ENCODE data around the gene GPAT3. TPM values are rescaled to one million over a fixed set of nuclear protein-coding genes. Genes with fewer than 3 reads are reported as not detected.

Gene GPAT3
- total RNA-seq, 1 donor from 2014 or later: 0.17 TPM

DNA sequence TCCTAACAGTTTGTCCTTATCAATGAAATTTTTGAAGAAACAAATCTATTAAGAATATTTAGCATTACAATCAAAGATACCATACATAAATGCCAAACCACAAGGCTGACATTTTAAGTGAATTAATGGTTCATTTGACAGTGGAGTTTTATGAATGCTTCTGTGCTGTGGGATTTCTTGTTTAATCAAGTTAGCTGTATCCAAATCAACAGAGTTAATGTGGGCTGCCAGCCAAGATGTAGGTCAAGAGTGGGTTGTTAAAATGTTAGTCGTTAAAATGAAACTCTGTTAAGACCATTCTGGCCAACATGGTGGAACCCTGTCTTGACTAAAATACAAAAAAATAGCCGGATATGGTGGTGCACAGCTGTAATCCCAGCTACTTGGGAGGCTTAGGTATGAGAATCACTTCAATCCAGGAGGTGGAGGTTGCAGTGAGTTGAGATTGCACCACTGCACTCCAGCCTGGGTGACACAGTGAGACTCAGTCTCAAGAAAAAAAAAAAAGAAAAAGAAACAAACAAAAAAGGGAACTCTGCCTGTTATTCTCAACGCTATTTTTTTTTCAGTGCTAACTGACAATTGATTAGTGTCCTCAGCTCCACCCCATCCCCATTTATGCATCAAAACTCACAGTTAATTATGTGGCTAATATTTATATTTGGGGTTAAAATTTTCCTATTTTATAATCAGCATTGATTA, 20.2 kb downstream of the GPAT3 start:
- Mint-ChIP-seq H3K36me3 (ENCODE audit: insufficient read depth) (no peaks in the 10 kb centered on the region), H3K4me1 (ENCODE audit: low read depth) (no peaks in the 10 kb centered on the region), H3K9me3 (ENCODE audit: low read depth) (no peaks in the 10 kb centered on the region), H3K4me3 (ENCODE audit: low read depth) (no peak overlapping the region), H3K27ac (no peak overlapping the region), H3K27me3 (no peaks in the 10 kb centered on the region)
- DNase-seq (ENCODE audit: low spot score, unreplicated experiment): no peak
- no peak for TF ChIP-seq CTCF (IDR thresholded peaks at IDR 0.05; ENCODE audit: unreplicated experiment)

DNA sequence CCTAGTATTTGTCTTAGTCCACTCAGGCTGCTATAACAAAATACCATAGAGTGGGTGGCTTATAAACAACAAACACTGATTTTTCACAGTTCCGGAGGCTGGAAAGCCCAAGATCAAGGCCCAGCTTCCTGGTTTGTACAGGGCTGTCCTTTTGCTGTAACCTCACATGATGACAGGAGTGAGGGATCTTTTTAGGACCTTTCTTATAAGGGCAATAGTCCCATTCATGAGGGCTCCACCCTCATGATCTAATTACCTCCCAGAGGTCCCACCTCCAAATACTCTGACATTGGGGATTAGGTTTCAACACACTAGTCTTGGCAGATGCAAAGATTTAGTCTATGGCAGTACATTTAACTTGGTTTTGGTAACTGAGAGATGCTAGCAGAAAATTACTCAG, 20.9 kb downstream of the GPAT3 start:
- Mint-ChIP-seq H3K27ac (no peak overlapping the region), H3K27me3 (no peaks in the 10 kb centered on the region), H3K36me3 (ENCODE audit: insufficient read depth) (no peaks in the 10 kb centered on the region), H3K4me3 (ENCODE audit: low read depth) (no peak overlapping the region), H3K4me1 (ENCODE audit: low read depth) (no peaks in the 10 kb centered on the region), H3K9me3 (ENCODE audit: low read depth) (no peaks in the 10 kb centered on the region)
- no peak for TF ChIP-seq CTCF (IDR thresholded peaks at IDR 0.05; ENCODE audit: unreplicated experiment)
- DNase-seq (ENCODE audit: low spot score, unreplicated experiment): no peak

DNA sequence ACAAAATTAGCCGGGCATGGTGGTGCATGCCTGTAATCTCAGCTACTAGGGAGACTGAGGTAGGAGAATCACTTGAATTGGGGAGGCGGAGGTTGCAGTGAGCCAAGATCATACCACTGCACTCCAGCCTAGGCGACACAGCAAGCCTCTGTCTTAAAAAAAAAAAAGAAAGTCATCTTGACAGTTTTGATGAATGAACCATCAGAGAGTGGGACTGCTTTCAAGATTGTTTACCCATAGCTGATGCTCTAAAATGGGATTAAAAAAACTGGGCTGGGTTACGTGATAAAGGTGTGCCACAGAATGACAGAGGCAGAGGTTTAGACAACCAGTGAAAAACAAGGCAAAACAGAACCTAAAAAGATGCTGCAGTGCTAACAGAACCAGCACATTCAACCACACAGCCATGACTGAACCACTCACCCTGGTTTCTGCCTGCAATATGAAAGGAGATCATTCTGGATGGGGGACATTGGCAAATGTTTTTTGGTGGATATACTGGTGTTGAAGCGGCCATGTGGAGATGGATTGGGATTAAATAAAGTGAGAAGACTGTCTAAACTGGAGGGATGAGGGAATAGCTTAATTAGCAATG, 22.2 kb downstream of the GPAT3 start:
- DNase-seq (ENCODE audit: low spot score, unreplicated experiment): no peak
- Mint-ChIP-seq H3K4me3 (ENCODE audit: low read depth) (no peak overlapping the region), H3K36me3 (ENCODE audit: insufficient read depth) (no peaks in the 10 kb centered on the region), H3K27ac (peak overlapping the region; percentile 5), H3K27me3 (no peaks in the 10 kb centered on the region), H3K4me1 (ENCODE audit: low read depth) (no peaks in the 10 kb centered on the region), H3K9me3 (ENCODE audit: low read depth) (no peaks in the 10 kb centered on the region)
- TF ChIP-seq CTCF (IDR thresholded peaks at IDR 0.05; ENCODE audit: unreplicated experiment): no peak

DNA sequence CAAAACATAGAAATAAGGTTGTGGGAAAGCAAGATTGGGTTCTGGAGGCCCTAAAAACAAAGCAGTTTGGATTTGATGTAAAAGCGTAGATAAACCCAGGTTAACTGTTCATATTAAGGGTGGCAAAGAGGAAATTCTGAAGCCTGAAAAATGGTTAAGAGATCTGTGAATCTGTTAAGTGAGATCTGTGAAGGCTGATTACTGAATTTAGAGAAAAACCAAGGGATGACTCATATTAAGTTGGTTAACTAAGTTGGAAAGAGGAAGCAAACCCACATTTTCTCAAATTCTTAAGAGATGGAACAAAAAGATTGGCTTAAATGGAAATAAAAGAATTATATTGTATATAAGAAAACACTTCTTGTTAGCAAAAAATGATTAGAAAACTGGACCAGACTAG, 22.8 kb downstream of the GPAT3 start:
- TF ChIP-seq CTCF (IDR thresholded peaks at IDR 0.05; ENCODE audit: unreplicated experiment): no peak
- Mint-ChIP-seq H3K4me1 (ENCODE audit: low read depth) (no peaks in the 10 kb centered on the region), H3K9me3 (ENCODE audit: low read depth) (no peaks in the 10 kb centered on the region), H3K27ac (no peak overlapping the region), H3K36me3 (ENCODE audit: insufficient read depth) (no peaks in the 10 kb centered on the region), H3K4me3 (ENCODE audit: low read depth) (no peak overlapping the region), H3K27me3 (no peaks in the 10 kb centered on the region)
- DNase-seq (ENCODE audit: low spot score, unreplicated experiment): no peak

GRCh38 chr4:83560523-83560922, 24.6 kb downstream of the GPAT3 start:
- no peak for TF ChIP-seq CTCF (IDR thresholded peaks at IDR 0.05; ENCODE audit: unreplicated experiment)
- no peak for DNase-seq (ENCODE audit: low spot score, unreplicated experiment)
- Mint-ChIP-seq H3K9me3 (ENCODE audit: low read depth) (no peaks in the 10 kb centered on the region), H3K4me1 (ENCODE audit: low read depth) (no peaks in the 10 kb centered on the region), H3K27ac (no peak overlapping the region), H3K36me3 (ENCODE audit: insufficient read depth) (no peaks in the 10 kb centered on the region), H3K4me3 (ENCODE audit: low read depth) (no peak overlapping the region), H3K27me3 (no peaks in the 10 kb centered on the region)
